NCI-H2227 (cell line): ENCODE data around the gene GTPBP2.

ENCODE experiments used
- DNase-seq: peaks from one replicate; lab custom pipeline; 2025; ENCODE audit not compliant: unreplicated experiment; lab: John Stamatoyannopoulos, UW

The GTPBP2 gene

GRCh38 chr6:43582911-43583310 is 46.2 kb downstream of the GTPBP2 start:
- DNase-seq = no peak

DNA sequence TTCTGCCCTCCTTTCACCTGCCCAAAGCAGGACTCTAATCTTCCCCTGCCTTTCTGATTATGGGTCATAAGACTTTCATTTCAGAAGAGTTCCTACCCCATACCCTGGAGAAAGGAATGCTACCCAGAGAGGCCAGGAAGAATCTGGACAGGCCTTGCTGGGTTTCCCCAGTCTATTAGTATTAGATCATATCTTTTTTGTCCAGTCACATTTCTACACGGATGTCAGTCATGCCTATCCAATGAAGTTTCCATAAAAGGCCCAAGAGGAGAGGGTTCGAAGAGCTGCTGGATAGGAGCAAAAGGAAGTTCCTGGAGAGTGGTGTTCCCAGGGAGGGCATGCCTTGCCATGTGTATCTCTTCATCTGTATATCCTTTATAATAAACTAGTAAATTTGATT is 49.9 kb downstream of the GTPBP2 start:
- no peak for DNase-seq

GRCh38 chr6:43578748-43579147 is 50.3 kb downstream of the GTPBP2 start:
- no peak for DNase-seq

DNA sequence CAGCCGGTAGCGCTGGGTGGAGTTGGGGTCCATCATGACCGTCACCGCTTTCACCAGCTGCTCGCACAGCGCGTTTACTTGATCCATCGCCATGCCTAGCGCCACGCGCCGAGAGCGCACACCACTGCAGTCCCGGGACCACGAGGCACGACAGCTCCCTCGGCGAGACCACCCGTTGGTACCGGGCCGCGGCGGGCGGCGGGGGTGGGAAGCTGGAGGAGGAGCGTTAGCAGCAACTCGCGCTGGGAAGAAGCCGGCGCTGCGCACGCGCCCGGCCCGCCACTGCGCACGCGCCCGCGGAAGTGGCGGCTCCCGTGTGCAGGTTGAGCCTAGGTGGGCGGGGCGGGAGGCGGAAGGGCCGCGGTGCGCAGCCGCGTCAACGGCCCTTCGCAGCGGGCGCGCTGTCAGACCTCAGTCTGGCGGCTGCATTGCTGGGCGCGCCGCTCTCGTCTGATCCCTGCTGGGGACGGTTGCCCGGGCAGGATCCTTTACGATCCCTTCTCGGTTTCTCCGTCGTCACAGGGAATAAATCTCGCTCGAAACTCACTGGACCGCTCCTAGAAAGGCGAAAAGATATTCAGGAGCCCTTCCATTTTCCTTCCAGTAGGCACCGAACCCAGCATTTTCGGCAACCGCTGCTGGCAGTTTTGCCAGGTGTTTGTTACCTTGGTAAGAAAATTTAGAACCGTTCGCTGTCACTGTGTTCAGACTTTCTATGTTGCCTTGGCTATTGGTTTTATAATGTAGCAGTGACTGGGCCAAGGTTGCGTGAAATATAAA is 53.1 kb downstream of the GTPBP2 start, which contains the start of the genes POLH and XPO5:
Gene POLH, plus strand, starts transcription at position 414 of the 780 bp plus-strand sequence. CDS start 6,135 bp downstream, outside the sequence.
Gene XPO5, minus strand, starts transcription at position 267 of the 780 bp plus-strand sequence. Its CDS starts 174 bp downstream, at position 93.
- DNase-seq = peak; percentile 92

DNA sequence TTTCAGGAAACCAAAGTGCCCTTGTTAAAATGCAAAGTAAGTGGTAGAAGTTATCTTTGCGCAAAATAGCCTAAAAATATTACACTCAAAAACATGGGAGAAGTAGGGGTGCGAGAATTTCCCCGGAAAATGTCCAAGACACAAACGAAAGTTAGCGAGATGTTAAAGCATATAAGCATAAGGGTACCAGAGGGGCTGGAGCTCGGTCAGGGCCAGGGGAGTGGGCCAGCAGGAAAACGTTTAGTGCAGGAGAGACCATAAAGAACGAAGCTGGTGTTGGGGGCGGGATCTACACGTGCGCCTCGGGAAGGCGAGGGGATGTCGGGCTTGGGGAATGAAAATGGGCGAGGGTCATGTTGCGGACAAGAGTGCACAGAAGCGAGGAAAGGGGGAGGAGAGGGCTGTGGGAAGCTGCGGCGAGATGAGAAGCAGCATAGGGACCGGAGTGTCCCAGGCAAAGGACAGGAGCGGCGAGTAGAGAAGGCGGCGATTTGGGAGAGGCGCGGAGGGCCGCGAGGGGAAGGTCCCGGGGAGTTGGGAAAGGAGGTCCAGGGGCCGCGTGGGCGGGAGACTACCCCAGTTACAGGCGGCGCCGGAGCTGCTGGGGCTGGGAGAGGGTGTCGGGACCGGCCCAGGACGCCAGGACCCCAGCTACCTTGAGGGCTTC is 53.8 kb downstream of the GTPBP2 start:
- DNase-seq = peak; percentile 40

GRCh38 chr6:43572015-43572414 is 57.0 kb downstream of the GTPBP2 start:
- no peak for DNase-seq

DNA sequence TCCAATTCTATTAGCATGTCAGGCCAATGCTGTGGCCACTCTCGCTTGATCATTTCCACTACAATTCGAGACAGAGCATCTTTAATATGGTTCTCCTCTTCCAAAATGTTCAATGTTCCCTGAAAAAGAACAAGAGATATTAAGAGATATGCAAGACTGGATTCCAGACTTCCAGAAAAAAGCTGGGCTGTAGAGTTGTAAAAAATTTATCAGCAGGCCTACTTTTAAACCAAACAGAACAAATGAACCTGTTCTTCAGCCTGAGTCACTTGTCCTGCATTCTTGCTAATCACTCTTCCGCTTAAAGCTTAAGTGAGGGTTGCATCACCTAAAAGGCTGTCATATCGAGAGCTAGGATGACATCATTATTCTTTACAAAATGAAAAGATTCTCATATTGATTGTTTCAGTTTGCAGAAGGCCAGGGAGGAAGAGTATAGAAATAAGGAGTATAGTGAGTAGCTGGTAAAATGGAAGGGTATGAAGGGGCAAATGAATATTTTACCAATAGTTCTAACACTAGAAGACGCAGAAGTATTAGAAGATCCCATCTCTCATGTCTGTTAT is 58.1 kb downstream of the GTPBP2 start:
- no peak for DNase-seq
